HepG2 (cell line): ENCODE data around the gene SYS1. TPM values are rescaled to one million over a fixed set of nuclear protein-coding genes. Genes with fewer than 3 reads are reported as not detected.
A peak's percentile ranks its signal among the peaks of the same experiment; 100 is the strongest.

Experiments used
- ATAC-seq: fragments of 200-7000 bp; cut with Tn5 transposase; 3 replicates; pipeline ENCODE4 v1.9.1; 2020; ENCODE audit warnings: mild to moderate bottlenecking, moderate library complexity
- BruUV-seq: library from RNA; stranded (reverse); fragments of 400-500 nt; replicated peaks from 2 replicates; lab custom pipeline; 2021; lab: Mats Ljungman, UMichigan
- CTCF ChIA-PET: fragments of 300-600 bp; formaldehyde crosslinking; extraction: SDS; loops from one replicate; lab custom pipeline; 2021; ENCODE audit warnings: low total read pairs, inconsistent platforms, low intra/inter-chr PET ratio; lab: Yijun Ruan, JAX
- POLR2A ChIA-PET: fragments of 350-600 bp; sonication (Branson Sonifier 250); formaldehyde crosslinking; loops from one replicate; lab custom pipeline; 2020; ENCODE audit warnings: antibody characterized with exemption, inconsistent platforms; lab: Yijun Ruan, JAX
- DNase-seq: peaks from one replicate; pipeline ENCODE4 v3.0.0-alpha.2; 2015; ENCODE audit warnings: low spot score
- FAIRE-seq: peaks from 3 replicates; lab custom pipeline; 2011; peaks lifted over from hg19 to GRCh38; lab: Jason Lieb, UNC
- H2AFZ ChIP-seq: one replicate; pipeline ENCODE4 v1.6.1; 2011; ENCODE audit warnings: low read length, inconsistent platforms
- H3K27ac ChIP-seq: fragments of 300-600 bp; 3 replicates; pipeline ENCODE4 v1.8.0; 2011; ENCODE audit warnings: mixed run types, mild to moderate bottlenecking, mixed read lengths, low read length, inconsistent platforms; ENCODE audit not compliant: insufficient read depth; ENCODE audit errors: extremely low read length
- H3K27me3 ChIP-seq, 2 experiments: fragments of 200-600 bp in 1 of 2; 2 replicates in 1 of 2; 3 replicates in 1 of 2; pipeline versions ENCODE4 v1.6.0 to v1.8.0; 2011; ENCODE audit warnings: low read length in 2 of 2, mild to moderate bottlenecking in 2 of 2, moderate library complexity in 2 of 2, inconsistent platforms in 1 of 2; ENCODE audit not compliant: insufficient read depth in 2 of 2, control insufficient read depth in 1 of 2
- H3K36me3 ChIP-seq, 2 experiments: fragments of 200-600 bp in 1 of 2; replicated peaks in 1 of 2; 2 replicates in 1 of 2; 3 replicates in 1 of 2; pipeline versions ENCODE4 v1.5.1 to v1.8.0; 2011; ENCODE audit warnings: low read length in 2 of 2, inconsistent platforms in 1 of 2; ENCODE audit not compliant: insufficient read depth in 2 of 2, control insufficient read depth in 1 of 2
- H3K4me1 ChIP-seq: 2 replicates; pipeline ENCODE4 v1.5.1; 2012; ENCODE audit warnings: low read length, inconsistent platforms; ENCODE audit not compliant: insufficient read depth
- H3K4me2 ChIP-seq: 2 replicates; pipeline ENCODE4 v1.6.0; 2011; ENCODE audit warnings: low read depth, low read length, inconsistent platforms
- H3K4me3 ChIP-seq, 3 experiments: fragments of 200-600 bp in 1 of 3; sonication (generic), shearing (Covaris generic) in 1 of 3; replicated peaks in 1 of 3; 2 replicates each; pipeline ENCODE4 v1.5.1; 2011 to 2016; ENCODE audit warnings: low read length in 3 of 3, inconsistent platforms in 2 of 3, low read depth in 2 of 3, mild to moderate bottlenecking in 2 of 3, control low read depth in 1 of 3, mixed read lengths in 1 of 3; ENCODE audit not compliant: insufficient read depth in 1 of 3
- H3K79me2 ChIP-seq: one replicate; pipeline ENCODE4 v1.6.1; 2011; ENCODE audit warnings: low read length, inconsistent platforms; ENCODE audit not compliant: insufficient read depth
- H3K9ac ChIP-seq: 2 replicates; pipeline ENCODE4 v1.6.0; 2011; ENCODE audit warnings: mild to moderate bottlenecking, low read depth, low read length, inconsistent platforms; ENCODE audit not compliant: insufficient read depth
- H3K9me3 ChIP-seq: 2 replicates; pipeline ENCODE4 v1.5.1; 2012; ENCODE audit warnings: mild to moderate bottlenecking, low read length
- H4K20me1 ChIP-seq: 2 replicates; pipeline ENCODE4 v1.6.0; 2011; ENCODE audit warnings: inconsistent platforms, mild to moderate bottlenecking, low read length, moderate library complexity; ENCODE audit not compliant: insufficient read depth
- BHLHE40 ChIP-seq: IDR thresholded peaks from 2 replicates; pipeline ENCODE4 v1.6.1; 2011; ENCODE audit warnings: low read length, improper control_type of control experiment
- EEA1 ChIP-seq: sonication (generic); formaldehyde crosslinking; IDR thresholded peaks from 2 replicates; pipeline ENCODE4 v1.5.1; 2020; ENCODE audit warnings: mild to moderate bottlenecking, missing genetic modification reagents, borderline replicate concordance
- FLYWCH1 ChIP-seq: sonication (generic); formaldehyde crosslinking; IDR thresholded peaks from 2 replicates; pipeline ENCODE4 v1.8.1; 2023; ENCODE audit warnings: mild to moderate bottlenecking, missing genetic modification reagents
- HOXD1 ChIP-seq: sonication (generic); formaldehyde crosslinking; IDR thresholded peaks from 2 replicates; pipeline ENCODE4 v1.5.0; 2020; ENCODE audit warnings: missing genetic modification reagents
- IKZF4 ChIP-seq: sonication (generic); formaldehyde crosslinking; IDR thresholded peaks from 2 replicates; pipeline ENCODE4 v1.5.1; 2020; ENCODE audit warnings: borderline replicate concordance, mild to moderate bottlenecking, low read depth, missing genetic modification reagents; ENCODE audit errors: not compliant biosample characterization
- NCOA1 ChIP-seq: sonication (generic); formaldehyde crosslinking; IDR thresholded peaks from 2 replicates; pipeline ENCODE4 v1.9.0; 2021; ENCODE audit warnings: missing genetic modification reagents
- POLR2A ChIP-seq, 2 experiments: IDR thresholded peaks; 2 replicates each; pipeline ENCODE4 v1.6.1; 2011; ENCODE audit warnings: low read depth in 2 of 2, low read length in 2 of 2, mild to moderate bottlenecking in 1 of 2, moderate library complexity in 1 of 2; ENCODE audit not compliant: insufficient read depth in 1 of 2
- POLR2AphosphoS2 ChIP-seq: IDR thresholded peaks from 2 replicates; pipeline ENCODE4 v1.6.1; 2011; ENCODE audit warnings: low read depth, low read length, improper control_type of control experiment
- USF2 ChIP-seq, 2 experiments: sonication (generic) in 1 of 2; formaldehyde crosslinking in 1 of 2; IDR thresholded peaks; 2 replicates each; pipeline versions ENCODE4 v1.5.1 to v1.6.1; 2011 to 2020; ENCODE audit warnings: borderline replicate concordance in 1 of 2, low read depth in 1 of 2, low read length in 1 of 2, mild to moderate bottlenecking in 1 of 2, missing genetic modification reagents in 1 of 2, moderate library complexity in 1 of 2
- WGBS: methylation state at CpG from one replicate; pipeline ENCODE4 v1.1.6; 2017; ENCODE audit warnings: low lambda C conversion rate; 5-methylcytosine and 5-hydroxymethylcytosine counted together
- in situ Hi-C: cut with HindIII; loops from 2 replicates; pipeline ENCODE4 v1.10.0; 2017; ENCODE audit warnings: low pct_unique_long_range_greater_than_20kb; ENCODE audit not compliant: extremely low pct_ligation_motif_present
- intact Hi-C: fragments of 100-400 bp; cut with micrococcal nuclease; formaldehyde crosslinking; loops from one replicate; pipeline ENCODE4 v1.10.0; 2022; ENCODE audit not compliant: unreplicated experiment
- polyA plus RNA-seq, 8 experiments: library from polyadenylated mRNA; depleted of rRNA in 3 of 8; stranded (reverse) in 7 of 8; unstranded in 1 of 8; fragments of >200 nt; fragmentation: Illumina TruSeq in 4 of 8; extraction: Trizol in 4 of 8; gene quantifications; 2 replicates each; pipeline versions ENCODE4 v1.2.1 to v1.2.3, GENCODE V29; 2011 to 2016; ENCODE audit warnings: low read depth in 4 of 8, missing spikeins in 1 of 8, mixed read lengths in 1 of 8; ENCODE audit not compliant: insufficient read depth in 1 of 8
- total RNA-seq, 5 experiments: library from RNA; depleted of rRNA; stranded (reverse); fragments of >200 nt; fragmentation: Illumina TruSeq; extraction: Trizol; gene quantifications; 2 replicates each; pipeline ENCODE4 v1.2.3, GENCODE V29; 2016; ENCODE audit warnings: low read depth in 1 of 5

The SYS1 gene
- total and polyA plus RNA-seq, 2 of the 13 experiments (the other 11 are each of a cell fraction or from before 2014, with no cell fraction given): 38.3 to 65.6 TPM

- Histone ChIP-seq H4K20me1 (peaks cover 4% of the 10 kb centered on the region; the same call in 1 of the 2 replicates), H3K36me3 (peaks cover 20 to 32% of the 10 kb centered on the region in 2 experiments), H2AFZ (no peak overlapping the region), H3K4me2 (no peak overlapping the region), H3K4me3 (no peak overlapping the region), H3K27me3 (no peaks in the 10 kb centered on the region; a peak in 1 of 5 replicates), H3K9ac (no peak overlapping the region), H3K4me1 (peaks cover 31% of the 10 kb centered on the region), H3K79me2 (peaks cover 12% of the 10 kb centered on the region), H3K9me3 (no peaks in the 10 kb centered on the region), H3K27ac (no peak overlapping the region)
- in situ Hi-C loops (no loop called here), intact Hi-C loops (no loop called here)
- DNase-seq (no peak), FAIRE-seq (no peak), ATAC-seq (no peak)
- TF ChIP-seq EEA1 (no peak), POLR2AphosphoS2 (0 out of 2 replicates have a peak, but pooled peaks have one; percentile 68), BHLHE40 (peak; percentile 28; the same call in 1 of the 2 replicates), HOXD1 (CRISPR knock-in tag) (no peak), POLR2A (IDR thresholded peaks at IDR 0.05; ENCODE audit: insufficient read depth in 1 of 2, low read depth in 2 of 2, low read length in 2 of 2) (peak in 1 of 2 experiments; percentile 33; a peak in 1 of 4 replicates), IKZF4 (CRISPR knock-in tag) (no peak), FLYWCH1 (CRISPR knock-in tag) (no peak), USF2 (IDR thresholded peaks at IDR 0.05; ENCODE audit: low read depth, low read length) (peak; percentile 40; the same call in 1 of the 2 replicates), USF2 (CRISPR knock-in tag; IDR thresholded peaks at IDR 0.05; ENCODE audit: borderline replicate concordance) (no peak), NCOA1 (CRISPR knock-in tag) (no peak)
- WGBS: 86% methylated on average over 6 of the region's 6 CpGs
- ChIA-PET POLR2A (interaction anchor here (2.0 to 29.5 kb wide), 3 partner anchors 25 to 48 kb away, joined by 5 to 1422 read pairs (median 14); partner anchors contain the start of genes PIGT and SDC4), CTCF (no interaction called here)
- no TSS peak for BruUV-seq
Measured at GRCh38 chr20:45368221-45368980, 5.4 kb downstream of the SYS1 start.
